Measurements from ENCODE around the gene LSM6. TPM values are rescaled to one million over a fixed set of nuclear protein-coding genes. Genes with fewer than 3 reads are reported as not detected.

Gene LSM6
- total and polyA plus RNA-seq, 2 experiments from 2014 or later: 70.4 to 238 TPM

- TF ChIP-seq REST (IDR thresholded peaks at IDR 0.05; ENCODE audit: unreplicated experiment) (no peak), ZNF331 (CRISPR knock-in tag; IDR thresholded peaks at IDR 0.05; ENCODE audit: low read depth) (no peak)
Observed at GRCh38 chr4:146142768-146143167, 32.8 kb upstream of the LSM6 start (continued).

GRCh38 chr4:146143888-146144287 lies 31.6 kb upstream of the LSM6 start:
- Mint-ChIP-seq H3K36me3 (ENCODE audit: low read depth) (no peaks in the 10 kb centered on the region), H3K27me3 (ENCODE audit: insufficient read depth, low read depth, poor library complexity) (no peaks in the 10 kb centered on the region), H3K4me1 (no peaks in the 10 kb centered on the region), H3K4me3 (no peak overlapping the region), H3K27ac (no peak overlapping the region), H3K9me3 (no peaks in the 10 kb centered on the region)
- ATAC-seq: no peak
- Histone ChIP-seq H3K4me1 (ENCODE audit: insufficient read depth) (no peaks in the 10 kb centered on the region), H3K36me3 (ENCODE audit: insufficient read depth) (no peaks in the 10 kb centered on the region), H3K9me2 (ENCODE audit: insufficient read depth) (peaks cover 29% of the 10 kb centered on the region), H3K27ac (ENCODE audit: low read depth) (no peak overlapping the region), H2AFZ (no peak overlapping the region), H3K27me3 (ENCODE audit: insufficient read depth) (no peaks in the 10 kb centered on the region), H3K79me2 (replicated peaks; ENCODE audit: insufficient read depth) (no peaks in the 10 kb centered on the region), H3K4me3 (no peak overlapping the region), H3F3A (replicated peaks; ENCODE audit: low read depth) (no peaks in the 10 kb centered on the region), H4K20me1 (replicated peaks; ENCODE audit: insufficient read depth) (no peaks in the 10 kb centered on the region), H3K4me2 (no peak overlapping the region)
- DNase-seq (ENCODE audit: low spot score): no peak
- no peak for TF ChIP-seq EZH2 (IDR thresholded peaks at IDR 0.05; ENCODE audit: low read depth, unreplicated experiment)
- TF ChIP-seq ETS1 (IDR thresholded peaks at IDR 0.05): no peak
- TF ChIP-seq STAT1 (IDR thresholded peaks at IDR 0.05; ENCODE audit: unreplicated experiment): no peak
- TF ChIP-seq CREB1 (CRISPR knock-in tag; IDR thresholded peaks at IDR 0.05; ENCODE audit: low read depth): no peak
- no peak for TF ChIP-seq EZH2phosphoT487 (IDR thresholded peaks at IDR 0.05; ENCODE audit: unreplicated experiment)
- TF ChIP-seq JUNB (IDR thresholded peaks at IDR 0.05; ENCODE audit: unreplicated experiment): no peak
- no peak for TF ChIP-seq ZNF331 (CRISPR knock-in tag; IDR thresholded peaks at IDR 0.05; ENCODE audit: low read depth)
- no peak for TF ChIP-seq CTCF (conservative IDR thresholded peaks at IDR 0.05; ENCODE audit: low read depth in 2 of 2)
- TF ChIP-seq ZNF114 (CRISPR knock-in tag; IDR thresholded peaks at IDR 0.05): no peak
- no peak for TF ChIP-seq NANOG (IDR thresholded peaks at IDR 0.05; ENCODE audit: borderline replicate concordance)
- no peak for TF ChIP-seq ZNF462 (CRISPR knock-in tag; IDR thresholded peaks at IDR 0.05)

Data from GM23338 (cell line).